CD4-positive, alpha-beta T cell treated with Interleukin-6 at 100 ng/mL for 8 hours (primary cell): ENCODE data around the gene NLGN2.
"Not testable (repeated sequence)": the region's sequence is repeated elsewhere in the genome, so short reads cannot be mapped to it uniquely, and the experiment has no call there.

Experiments
- DNase-seq: peaks from one replicate; pipeline ENCODE4 v3.0.0-alpha.2; 2020; ENCODE audit warnings: mixed read lengths, low spot score

Gene NLGN2

DNA sequence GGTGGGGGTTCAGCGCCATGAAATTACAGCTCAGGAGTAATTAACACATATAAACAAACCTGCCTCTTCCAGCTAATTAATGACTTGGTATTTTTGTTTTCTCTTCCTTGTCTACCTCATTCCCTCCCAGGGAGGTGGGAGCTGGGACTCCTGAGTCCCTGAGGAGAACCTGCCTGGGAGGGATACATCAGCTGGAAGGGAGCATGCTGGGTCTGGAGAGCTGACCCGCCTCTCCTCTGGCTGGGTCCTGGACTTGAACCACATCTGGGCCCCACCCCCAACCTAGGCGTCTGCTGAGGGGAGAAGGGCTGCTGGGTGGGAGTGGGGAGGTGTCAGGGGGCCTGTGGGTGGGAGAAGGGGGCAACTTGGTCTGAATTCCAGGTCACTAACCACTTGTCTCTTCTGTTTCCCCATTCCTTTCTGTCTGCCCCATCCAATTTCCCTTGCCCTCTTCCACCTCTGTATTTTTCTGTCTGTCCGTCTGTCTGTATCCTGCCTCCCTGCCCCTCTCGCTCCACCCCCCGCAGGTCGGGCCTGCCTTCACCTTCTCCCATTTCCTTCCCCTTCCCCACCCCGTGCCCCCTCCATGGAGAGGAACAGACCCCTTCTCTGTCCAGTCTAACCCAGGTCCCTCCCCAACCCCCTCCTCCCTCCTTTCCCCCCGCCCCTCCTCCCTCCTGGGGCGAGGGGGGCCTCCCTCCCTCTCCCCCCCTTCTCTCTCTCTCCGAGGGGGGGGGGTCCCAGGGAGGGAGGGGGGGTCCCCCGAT is at the start of gene NLGN2:
Gene NLGN2, plus strand, starts transcription at position 361 of the 767 bp plus-strand sequence. CDS start 411 bp downstream, outside the sequence.
- DNase-seq: no peak

DNA sequence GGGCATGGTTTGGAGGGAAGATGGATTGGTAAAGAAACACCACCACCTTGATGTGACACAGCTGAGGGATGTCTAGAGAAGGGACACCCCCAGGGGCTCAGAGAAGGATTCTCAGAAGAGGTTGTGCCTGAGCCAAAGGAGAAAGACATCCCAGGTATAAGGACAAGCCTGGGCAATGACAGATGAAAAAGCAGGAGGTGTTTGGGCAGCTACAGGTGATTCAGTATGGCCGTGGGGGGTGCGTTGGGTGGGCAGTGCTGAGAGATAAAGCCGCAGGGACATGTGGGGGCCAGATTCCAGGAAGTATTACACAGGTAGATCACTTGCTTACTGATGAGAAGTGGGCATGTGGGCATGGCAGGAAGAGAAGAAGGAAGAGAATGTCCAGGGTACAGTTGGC is 45.7 kb upstream of the NLGN2 start:
- no peak for DNase-seq

DNA sequence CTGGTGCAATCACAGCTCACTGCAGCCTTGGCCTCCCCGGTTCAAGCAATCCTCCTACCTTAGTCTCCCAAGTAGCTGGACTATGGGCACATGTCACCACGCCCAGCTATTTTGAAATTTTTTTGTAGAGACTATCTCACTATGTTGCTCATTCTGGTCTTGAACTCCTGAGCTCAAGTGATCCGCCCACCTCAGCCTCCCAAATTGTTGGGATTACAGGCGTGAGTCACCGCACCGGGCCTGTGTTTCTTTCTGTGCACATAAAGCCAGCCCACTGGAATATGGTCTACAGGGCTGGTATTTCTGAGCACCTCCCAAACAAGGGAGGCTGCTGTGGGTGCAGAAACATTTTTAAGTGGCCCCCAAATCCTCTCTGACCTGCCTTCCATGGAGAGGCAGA is 44.3 kb upstream of the NLGN2 start:
- no peak for DNase-seq

DNA sequence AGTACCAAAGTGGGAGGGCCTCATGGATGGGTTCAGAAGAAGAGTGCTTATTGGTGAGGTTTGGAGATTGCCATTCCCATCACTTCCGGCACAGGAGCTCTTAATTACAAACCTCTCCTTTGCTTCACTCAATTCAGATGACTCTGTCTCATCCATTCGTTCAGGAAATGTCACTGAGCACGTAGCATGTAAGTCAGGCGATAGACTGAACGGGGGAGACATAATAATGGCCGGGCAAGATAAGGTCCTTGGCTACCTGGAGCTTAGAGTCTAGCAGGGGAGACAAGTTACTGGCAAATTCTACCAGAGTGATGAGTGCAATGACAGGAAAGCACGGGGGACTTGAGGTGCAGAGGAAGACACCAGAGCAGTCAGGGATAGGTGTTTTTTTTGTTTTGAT is 41.7 kb upstream of the NLGN2 start:
- DNase-seq: not testable (repeated sequence)

DNA sequence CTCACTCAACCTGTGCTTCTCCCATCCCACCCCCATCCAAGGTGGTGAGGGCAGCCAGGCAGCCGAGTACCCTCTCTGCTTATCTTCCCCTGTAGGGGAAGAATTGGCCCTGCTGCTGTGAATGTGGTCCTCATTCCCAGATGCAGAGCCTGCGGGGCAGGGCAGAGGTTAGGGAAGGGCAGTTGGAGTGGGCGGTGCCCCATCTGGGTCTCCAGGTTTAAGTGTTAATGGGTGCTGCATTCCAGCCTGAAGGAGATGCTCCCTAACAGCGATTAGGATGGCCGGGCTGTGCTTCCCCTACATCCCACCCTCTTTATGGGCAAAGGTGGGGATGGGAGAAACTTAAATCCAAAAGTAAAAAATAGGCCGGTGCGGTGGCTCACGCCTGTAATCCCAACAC is 40.6 kb upstream of the NLGN2 start:
- no peak for DNase-seq

DNA sequence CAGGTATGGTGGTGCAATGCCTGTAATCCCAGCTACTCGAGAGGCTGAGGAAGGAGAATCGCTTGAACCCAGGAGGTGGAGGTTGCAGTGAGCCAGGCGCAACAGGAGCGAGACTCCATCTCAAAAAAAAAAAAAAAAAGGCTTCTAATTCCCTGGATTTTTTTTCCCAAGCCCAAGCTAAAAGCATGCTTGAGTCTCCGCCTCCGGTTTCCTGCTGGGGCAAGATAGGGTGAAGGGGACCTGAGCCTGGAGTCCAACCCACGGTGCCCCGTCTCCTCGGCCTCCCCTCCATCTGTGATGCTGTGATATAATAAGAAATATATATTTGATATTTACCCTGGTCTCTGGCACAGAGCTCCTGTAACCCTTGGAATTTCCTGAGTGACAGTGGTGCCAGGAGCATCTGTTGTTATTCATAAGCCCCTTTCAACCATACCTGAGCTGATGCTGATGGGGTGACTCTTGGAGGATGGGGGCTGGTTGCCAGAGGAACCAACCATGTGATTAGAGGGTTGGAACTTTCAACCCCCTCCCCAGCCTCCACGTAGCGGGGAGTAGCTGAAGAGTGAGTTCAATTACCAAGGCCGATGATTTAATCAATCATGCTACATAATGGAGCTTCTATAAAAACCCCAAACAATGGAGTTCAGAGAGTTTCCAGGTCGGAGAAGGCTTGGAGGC is 39.6 kb upstream of the NLGN2 start:
- DNase-seq: no peak

DNA sequence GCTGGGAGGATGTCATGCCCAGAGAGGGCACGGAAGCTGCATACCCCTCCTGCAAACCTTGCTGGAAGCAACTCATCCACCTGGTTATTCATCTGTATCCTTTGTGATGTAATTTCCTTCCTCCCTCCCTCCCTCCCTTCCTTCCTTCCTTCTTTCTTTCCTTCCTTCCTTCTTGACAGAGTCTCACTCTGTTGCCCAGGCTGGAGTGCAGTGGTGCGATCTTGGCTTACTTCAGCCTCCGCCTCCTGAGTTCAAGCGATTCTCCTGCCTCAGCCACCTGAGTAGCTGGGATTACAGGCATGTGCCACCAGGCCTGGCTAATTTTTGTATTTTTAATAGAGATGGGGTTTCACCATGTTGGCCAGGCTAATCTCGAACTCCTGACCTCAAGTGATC is 39.0 kb upstream of the NLGN2 start:
- not testable (repeated sequence) for DNase-seq

DNA sequence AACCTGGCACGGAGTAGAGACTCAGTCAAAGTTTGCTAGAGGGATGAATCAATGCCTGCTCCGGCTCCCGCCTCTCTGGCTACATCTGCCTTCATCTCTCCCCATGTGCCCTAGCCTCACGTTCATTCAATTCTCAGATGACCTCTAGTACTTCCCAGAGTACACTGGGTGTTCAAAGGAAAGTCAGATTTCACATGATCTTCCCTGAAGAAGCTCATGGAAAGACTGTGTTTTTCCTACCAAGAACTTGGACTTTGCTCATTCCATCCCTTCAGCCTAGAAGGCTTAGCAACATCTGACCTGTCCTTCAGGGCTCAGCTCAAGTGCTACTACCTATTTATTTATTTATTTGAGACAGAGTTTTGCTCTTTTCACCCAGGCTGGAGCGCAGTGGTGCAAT is 37.8 kb upstream of the NLGN2 start:
- DNase-seq: no peak

DNA sequence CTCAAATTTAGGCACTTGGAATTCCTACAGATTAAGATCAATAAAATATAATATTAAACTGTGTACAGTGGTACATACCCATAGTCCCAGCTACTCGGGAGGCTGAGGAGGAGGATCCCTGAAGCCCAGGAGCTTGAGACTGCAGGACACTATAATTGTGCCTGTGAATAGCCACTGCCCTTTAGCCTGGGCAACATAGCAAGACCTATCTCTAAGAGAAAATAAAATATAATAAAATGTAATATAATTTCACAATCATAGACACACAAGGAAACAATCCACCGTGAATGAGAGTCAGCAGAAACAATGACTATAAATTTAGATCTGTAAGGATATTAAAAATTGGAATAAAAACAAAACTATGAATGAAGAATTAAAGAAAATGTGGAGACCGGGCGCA is 36.8 kb upstream of the NLGN2 start:
- DNase-seq: no peak

DNA sequence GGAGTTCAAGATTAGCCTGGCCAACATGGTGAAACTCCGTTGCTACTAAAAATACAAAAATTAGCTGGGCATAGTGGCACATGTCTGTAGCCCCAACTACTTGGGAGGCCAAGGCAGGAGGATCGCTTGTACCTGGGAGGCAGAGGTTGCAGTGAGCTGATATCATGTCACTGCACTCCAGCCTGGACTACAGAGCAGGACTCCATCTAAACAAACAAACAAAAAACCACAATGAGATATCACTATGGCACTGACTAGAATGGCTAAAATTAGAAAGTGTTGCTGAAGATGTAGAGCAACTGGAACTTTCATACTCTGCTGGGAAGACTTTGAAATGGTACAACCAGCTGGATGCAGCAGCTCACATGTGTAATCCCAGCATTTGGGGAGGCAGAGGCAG is 33.3 kb upstream of the NLGN2 start:
- DNase-seq: no peak

DNA sequence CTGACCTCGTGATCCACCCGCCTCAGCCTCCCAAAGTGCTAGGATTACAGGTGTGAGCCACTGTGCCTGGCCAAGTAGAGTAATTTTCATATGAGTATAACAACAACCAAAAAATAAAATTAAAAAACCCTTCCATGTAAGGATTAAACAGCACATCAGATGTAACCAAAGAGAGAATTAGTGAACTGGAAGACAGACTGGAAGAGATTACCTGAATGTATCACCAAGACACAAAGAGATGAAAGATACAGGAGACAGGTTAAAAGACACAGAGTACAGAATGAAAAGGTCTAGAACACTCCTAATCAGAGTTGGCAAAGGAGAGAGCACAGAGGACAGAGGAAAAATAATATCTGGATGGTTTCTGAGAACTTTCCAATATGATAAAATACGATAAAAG is 28.5 kb upstream of the NLGN2 start:
- DNase-seq: no peak

DNA sequence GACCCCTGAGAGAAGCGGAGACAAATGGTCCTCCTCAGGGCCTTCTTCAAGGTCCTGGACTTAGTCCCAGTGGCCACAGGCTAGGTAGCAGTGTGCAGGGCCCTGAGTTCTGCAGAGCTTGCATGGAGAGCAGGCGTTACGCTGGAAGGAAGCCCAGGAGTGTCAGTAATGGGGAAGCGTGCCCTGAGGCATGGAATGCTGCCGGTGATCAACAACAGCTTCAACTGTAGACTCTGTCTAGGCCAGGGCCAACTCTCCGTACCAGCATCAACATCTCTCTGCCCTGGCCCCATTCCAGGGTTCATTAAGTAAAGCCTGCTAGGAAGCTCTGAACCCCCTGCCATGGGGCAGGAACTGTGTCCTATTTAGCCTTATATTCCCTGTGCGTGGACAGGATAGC is 27.3 kb upstream of the NLGN2 start:
- DNase-seq: no peak

DNA sequence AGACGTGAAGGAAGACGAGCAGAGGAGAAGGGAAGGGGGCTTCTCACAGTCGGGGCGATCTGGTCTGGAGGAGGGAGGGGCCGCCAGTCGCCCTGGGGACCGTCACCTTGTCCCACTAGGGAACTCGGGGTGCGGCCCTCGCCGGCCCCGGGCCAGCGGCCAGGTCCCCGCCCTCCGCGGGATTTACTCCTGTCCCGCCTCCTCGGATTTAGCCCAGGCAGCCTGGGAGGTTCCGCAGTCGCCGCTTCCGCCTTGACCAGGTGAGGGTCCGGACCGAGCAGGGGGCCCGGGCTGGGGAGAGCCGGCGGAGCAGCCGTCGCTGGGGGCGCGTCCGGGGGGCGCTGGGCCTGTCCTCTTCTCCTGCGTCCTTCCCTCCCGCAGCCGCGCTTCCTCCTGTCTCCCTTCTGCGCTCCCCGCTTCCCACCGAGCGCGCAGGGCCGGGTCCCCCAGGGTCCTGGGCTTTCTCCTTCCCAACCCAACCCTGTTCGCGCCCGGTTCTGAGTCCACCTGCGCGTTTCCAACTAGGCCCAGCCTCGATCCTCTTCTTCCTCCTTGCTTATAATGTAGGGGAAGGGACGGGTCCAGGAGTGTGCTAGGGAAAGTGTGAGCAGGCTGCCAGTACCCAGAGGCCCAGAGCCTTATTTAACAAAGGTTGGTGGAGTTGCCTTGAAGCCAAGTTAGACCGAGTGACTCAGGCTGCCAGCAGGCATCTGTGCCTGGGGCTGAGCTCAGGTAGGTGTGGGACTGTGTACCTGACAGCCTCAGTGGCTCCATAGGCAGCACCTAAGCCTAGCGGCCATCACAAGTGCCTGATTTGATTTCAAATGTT is 26.6 kb upstream of the NLGN2 start, which contains the start of gene TNK1:
Gene TNK1, plus strand, starts transcription at position 235 of the 829 bp plus-strand sequence. CDS start 1,838 bp downstream, outside the sequence.
- no peak for DNase-seq

DNA sequence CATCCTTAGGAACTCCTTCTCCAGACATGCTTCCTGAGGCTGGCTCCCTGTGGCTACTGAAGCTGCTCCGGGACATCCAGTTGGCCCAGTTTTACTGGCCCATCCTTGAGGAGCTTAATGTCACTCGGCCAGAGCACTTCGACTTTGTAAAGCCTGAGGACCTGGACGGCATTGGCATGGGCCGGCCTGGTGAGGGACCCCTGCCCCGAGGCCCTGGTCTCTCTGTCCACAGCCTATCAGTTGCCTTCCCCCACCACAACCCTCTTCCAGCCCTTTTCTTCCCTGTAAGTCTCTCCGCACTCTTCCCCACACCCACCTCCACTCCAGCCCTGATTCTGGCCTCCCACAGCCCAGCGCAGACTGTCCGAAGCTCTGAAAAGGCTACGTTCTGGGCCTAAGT is 24.7 kb upstream of the NLGN2 start:
- DNase-seq: no peak

DNA sequence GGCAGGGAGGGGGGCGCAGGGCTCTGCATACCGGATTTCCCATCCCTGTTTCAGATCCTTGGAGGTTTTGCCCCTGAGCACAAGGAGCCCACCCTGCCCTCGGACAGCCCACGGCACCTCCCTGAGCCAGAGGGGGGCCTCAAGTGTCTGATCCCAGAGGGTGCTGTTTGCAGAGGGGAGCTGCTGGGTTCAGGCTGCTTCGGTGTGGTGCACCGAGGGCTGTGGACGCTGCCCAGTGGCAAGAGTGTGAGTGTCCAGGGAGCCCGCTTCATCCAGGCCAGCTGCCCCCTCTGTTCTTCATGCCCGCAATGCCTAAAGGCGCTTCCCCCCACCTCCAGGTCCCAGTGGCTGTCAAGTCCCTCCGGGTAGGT is 24.3 kb upstream of the NLGN2 start:
- DNase-seq: no peak

DNA sequence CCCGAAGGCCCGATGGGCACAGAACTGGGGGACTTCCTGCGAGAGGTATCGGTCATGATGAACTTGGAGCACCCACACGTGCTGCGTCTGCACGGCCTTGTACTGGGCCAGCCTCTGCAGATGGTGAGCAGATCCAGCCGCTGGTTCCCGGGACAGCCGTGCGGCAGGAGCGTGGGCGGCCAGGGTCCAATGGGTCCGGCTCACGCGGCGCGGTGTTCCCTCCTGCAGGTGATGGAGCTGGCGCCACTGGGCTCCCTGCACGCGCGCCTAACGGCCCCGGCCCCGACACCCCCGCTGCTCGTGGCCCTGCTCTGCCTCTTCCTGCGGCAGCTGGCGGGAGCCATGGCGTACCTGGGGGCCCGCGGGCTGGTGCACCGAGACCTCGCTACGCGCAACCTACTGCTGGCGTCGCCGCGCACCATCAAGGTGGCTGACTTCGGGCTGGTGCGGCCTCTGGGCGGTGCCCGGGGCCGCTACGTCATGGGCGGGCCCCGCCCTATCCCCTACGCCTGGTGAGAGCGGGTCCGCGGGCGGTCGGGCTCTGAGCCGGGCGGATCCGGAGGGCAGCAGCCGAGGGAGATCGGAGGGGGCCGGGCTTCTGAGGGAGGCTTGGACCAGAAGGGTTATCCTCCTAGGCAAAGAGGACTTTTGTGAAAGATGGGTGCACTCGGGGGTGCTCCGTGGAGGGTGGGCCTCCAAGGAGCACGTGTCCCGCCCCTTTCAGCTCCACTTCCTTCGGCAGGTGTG is 23.7 kb upstream of the NLGN2 start:
- peak; percentile 80 for DNase-seq

DNA sequence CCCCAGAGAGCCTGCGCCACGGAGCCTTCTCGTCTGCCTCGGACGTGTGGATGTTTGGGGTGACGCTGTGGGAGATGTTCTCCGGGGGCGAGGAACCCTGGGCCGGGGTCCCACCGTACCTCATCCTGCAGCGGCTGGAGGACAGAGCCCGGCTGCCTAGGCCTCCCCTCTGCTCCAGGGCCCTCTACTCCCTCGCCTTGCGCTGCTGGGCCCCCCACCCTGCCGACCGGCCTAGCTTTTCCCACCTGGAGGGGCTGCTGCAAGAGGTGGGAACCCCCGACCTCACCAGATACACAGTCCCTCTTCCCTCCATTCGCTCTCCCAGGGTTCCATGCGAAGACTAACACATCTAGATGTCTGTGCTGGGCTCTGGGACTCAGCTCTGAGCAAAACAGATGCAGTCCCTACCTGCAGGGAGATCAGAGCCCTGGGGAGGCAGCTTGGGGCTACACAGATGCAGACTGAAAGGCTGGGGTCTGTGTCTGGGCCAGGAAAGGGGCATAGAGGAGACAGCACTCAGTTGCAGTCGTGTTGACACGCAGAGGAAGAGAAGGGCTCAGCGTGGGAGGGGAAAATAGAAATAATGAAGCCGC is 23.1 kb upstream of the NLGN2 start:
- no peak for DNase-seq

DNA sequence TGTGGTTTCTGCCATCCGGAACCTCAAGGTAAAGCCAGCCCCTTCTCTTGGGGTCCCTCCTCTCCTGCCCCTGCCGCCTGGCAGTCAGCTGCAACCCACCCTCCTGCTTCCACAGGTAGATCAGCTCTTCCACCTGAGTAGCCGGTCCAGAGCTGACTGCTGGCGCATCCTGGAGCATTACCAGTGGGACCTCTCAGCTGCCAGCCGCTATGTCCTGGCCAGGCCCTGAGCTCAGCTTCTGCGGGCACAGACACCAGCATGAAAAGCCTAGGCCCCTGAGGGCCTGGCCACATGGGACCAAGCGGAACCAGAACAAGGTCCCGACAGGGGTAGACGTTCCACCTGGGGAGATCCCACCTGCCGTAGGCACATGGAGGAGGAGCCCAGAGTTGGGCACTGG is 18.8 kb upstream of the NLGN2 start:
- no peak for DNase-seq

DNA sequence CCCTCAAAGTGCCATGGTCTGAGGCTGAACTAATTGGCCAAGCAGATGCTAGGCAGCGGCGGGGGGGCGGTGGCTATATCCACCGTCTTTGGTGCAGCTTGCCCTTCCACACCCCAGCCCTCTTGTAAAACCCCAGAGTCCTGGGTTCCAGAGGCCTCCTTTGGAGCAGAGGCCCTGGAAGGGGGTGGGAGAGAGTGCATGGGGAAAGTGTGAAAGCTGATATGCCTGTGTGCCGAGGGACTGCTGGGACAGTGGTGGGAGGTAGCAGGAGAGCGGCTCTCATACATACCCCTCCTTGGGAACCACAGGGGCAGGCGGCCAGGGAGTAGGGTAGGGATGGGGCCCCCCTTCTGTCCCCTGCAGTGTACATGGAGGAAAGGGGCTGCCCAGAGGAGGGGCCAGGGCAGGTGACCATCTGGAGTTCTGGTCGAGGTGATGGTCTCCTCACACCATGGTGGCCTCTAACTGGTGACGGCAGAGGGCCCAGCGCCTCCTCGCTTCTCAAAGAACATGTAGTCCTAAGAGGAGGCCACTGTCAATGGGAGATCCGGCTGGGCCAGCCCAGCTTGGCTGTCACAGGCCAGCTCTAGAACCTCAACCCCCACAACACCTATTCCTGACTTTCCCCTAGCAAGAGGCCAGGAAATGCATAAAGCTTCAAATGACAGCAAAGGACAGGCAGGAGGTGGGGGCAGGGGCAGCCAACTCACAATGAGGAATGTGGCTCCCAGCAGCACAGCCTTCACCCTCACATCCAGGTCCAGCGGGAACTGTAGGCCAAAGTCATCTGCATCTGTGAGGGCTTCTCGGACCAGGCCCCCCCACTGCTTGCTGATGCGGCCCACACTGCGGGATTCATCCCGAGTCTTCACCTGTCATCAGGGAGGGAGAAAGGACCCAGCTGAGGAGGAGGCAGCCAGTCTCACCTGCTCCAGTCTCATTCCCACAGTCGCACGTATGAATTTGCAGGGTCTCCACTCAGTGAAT is 17.4 kb upstream of the NLGN2 start:
- DNase-seq: no peak

DNA sequence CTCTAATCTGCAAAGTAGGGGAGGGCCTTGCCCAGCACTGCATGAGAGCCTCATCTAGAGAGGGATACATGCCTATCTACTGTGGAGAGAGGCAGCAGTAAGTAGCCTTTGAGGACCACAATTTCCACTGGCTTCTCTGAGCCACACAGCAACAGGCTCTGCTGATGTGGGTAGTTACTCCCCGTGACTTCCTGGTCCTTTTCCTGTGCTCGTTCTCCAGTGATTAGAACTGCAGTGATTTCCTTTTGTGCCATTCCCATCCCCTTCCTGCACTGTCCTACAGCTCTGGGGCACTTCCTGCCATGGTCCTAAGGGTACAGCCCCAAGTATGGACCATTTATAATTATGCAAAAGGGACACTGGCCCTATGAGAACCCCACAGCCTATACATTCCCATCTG is 16.3 kb upstream of the NLGN2 start:
- DNase-seq: no peak
